ENCODE data around the gene OR9Q2.

The OR9Q2 gene

GRCh38 chr11:58178444-58178843, 10.4 kb upstream of the OR9Q2 start:
- ATAC-seq = no peak
- TF ChIP-seq ZNF565 (CRISPR knock-in tag; conservative IDR thresholded peaks at IDR 0.05; ENCODE audit: low read depth) (no peak), SNAI2 (CRISPR knock-in tag; IDR thresholded peaks at IDR 0.05) (no peak), ZNF8 (CRISPR knock-in tag; IDR thresholded peaks at IDR 0.05) (no peak), CSDC2 (CRISPR knock-in tag; IDR thresholded peaks at IDR 0.05) (no peak), OSR1 (CRISPR knock-in tag; IDR thresholded peaks at IDR 0.05) (no peak), BACH2 (CRISPR knock-in tag; IDR thresholded peaks at IDR 0.05; ENCODE audit: borderline replicate concordance) (no peak), ESRRG (CRISPR knock-in tag; IDR thresholded peaks at IDR 0.05) (no peak), ZNF70 (CRISPR knock-in tag; IDR thresholded peaks at IDR 0.05) (no peak), ZC3H10 (CRISPR knock-in tag; IDR thresholded peaks at IDR 0.05) (no peak), TOX (CRISPR knock-in tag; IDR thresholded peaks at IDR 0.05; ENCODE audit: borderline replicate concordance) (no peak), RARB (CRISPR knock-in tag; IDR thresholded peaks at IDR 0.05) (no peak), POU6F1 (CRISPR knock-in tag; IDR thresholded peaks at IDR 0.05; ENCODE audit: borderline replicate concordance, low read depth) (no peak), CSRNP3 (CRISPR knock-in tag; IDR thresholded peaks at IDR 0.05) (no peak), ZFP3 (CRISPR knock-in tag; IDR thresholded peaks at IDR 0.05) (no peak)

- no peak for ATAC-seq
- TF ChIP-seq ISL1 (CRISPR knock-in tag; IDR thresholded peaks at IDR 0.05) (no peak), ZNF565 (CRISPR knock-in tag; conservative IDR thresholded peaks at IDR 0.05; ENCODE audit: low read depth) (no peak), OSR1 (CRISPR knock-in tag; IDR thresholded peaks at IDR 0.05) (no peak), PATZ1 (CRISPR knock-in tag; IDR thresholded peaks at IDR 0.05; ENCODE audit: borderline replicate concordance) (no peak), ZNF70 (CRISPR knock-in tag; IDR thresholded peaks at IDR 0.05) (no peak), ESRRG (CRISPR knock-in tag; IDR thresholded peaks at IDR 0.05) (no peak), SNAI2 (CRISPR knock-in tag; IDR thresholded peaks at IDR 0.05) (no peak), POU6F1 (CRISPR knock-in tag; IDR thresholded peaks at IDR 0.05; ENCODE audit: borderline replicate concordance, low read depth) (no peak), CREB5 (CRISPR knock-in tag; IDR thresholded peaks at IDR 0.05; ENCODE audit: low read depth) (no peak), ZFP3 (CRISPR knock-in tag; IDR thresholded peaks at IDR 0.05) (no peak), ARNTL (CRISPR knock-in tag; IDR thresholded peaks at IDR 0.05; ENCODE audit: borderline replicate concordance, low read depth) (no peak), RARB (CRISPR knock-in tag; IDR thresholded peaks at IDR 0.05) (no peak)
Observed at GRCh38 chr11:58179648-58180047, 9.2 kb upstream of the OR9Q2 start.

GRCh38 chr11:58186938-58187337, 1.9 kb upstream of the OR9Q2 start:
- TF ChIP-seq ZC3H10 (CRISPR knock-in tag; IDR thresholded peaks at IDR 0.05) (no peak), TSHZ2 (CRISPR knock-in tag; IDR thresholded peaks at IDR 0.05) (no peak), CSRNP3 (CRISPR knock-in tag; IDR thresholded peaks at IDR 0.05) (no peak), TOX (CRISPR knock-in tag; IDR thresholded peaks at IDR 0.05; ENCODE audit: borderline replicate concordance) (no peak), ZFP3 (CRISPR knock-in tag; IDR thresholded peaks at IDR 0.05) (no peak), ZNF565 (CRISPR knock-in tag; conservative IDR thresholded peaks at IDR 0.05; ENCODE audit: low read depth) (no peak), ZFP30 (CRISPR knock-in tag; IDR thresholded peaks at IDR 0.05) (no peak), CREB5 (CRISPR knock-in tag; IDR thresholded peaks at IDR 0.05; ENCODE audit: low read depth) (no peak), ARNTL (CRISPR knock-in tag; IDR thresholded peaks at IDR 0.05; ENCODE audit: borderline replicate concordance, low read depth) (no peak)

More at GRCh38 chr11:58186938-58187337, 1.9 kb upstream of the OR9Q2 start:
- no peak for ATAC-seq
